ENCODE data around the gene WDR82.

Gene WDR82

DNA sequence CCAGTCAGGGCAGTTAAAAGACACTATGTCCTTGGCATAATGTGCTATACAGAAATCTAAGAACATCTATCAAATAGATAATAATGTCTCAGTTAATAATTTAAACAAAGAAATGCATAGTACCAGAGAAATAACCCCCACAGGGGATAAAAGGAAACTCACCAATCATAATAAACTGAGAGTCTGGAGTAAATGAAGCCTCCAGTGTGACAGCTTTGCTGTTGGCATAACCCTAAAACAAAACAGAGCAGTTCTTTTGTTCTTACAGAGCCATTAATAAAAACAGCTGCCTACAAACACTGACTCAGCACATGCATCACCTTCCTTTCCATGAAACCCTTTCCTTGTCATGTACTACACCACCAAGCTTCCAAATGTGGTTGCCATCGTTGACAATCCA, 19.4 kb downstream of the WDR82 start:
- in situ Hi-C loops (cut with HindIII; ENCODE audit: low sequenced_read_pairs): no loop called here

DNA sequence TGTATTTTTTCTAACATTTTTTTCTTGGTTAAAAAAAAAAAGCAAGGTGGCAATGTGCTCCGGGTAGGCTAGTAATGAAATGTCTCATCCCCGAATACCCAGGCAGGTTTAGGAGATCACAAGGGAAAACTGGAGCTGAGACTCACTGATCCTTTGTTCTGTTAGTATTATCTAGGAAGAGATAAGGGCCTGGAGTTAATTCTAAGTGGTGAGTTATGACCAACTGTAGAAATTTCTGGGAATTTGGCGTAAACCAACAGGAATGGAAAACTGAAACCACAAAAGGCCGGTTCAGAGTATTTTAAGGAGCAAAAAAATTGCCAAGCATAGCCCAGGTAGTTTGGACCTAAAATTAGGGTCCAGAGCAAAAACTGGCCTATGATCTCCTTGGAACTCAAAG, 20.5 kb downstream of the WDR82 start:
- in situ Hi-C loops (cut with HindIII; ENCODE audit: low sequenced_read_pairs): no loop called here

DNA sequence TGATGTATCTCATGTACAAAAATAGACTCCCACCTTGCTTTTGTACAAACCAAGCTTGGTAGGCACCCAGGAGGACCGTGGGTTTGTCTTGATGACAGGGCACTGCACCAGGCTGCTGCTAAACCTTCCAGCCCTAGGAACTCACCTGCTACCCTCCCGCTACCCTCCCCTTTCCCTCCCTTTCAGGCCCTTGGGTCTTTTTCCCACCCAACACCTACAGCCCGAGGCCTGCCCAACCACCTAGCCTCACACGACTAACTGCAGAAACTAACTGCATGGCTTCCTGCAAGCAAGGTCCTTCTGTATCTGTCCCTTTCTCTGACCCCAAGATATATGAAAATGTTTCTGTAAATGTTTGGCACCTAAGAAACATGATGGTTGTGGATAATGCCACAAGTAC, 21.8 kb downstream of the WDR82 start:
- in situ Hi-C loops (cut with HindIII; ENCODE audit: low sequenced_read_pairs): no loop called here

DNA sequence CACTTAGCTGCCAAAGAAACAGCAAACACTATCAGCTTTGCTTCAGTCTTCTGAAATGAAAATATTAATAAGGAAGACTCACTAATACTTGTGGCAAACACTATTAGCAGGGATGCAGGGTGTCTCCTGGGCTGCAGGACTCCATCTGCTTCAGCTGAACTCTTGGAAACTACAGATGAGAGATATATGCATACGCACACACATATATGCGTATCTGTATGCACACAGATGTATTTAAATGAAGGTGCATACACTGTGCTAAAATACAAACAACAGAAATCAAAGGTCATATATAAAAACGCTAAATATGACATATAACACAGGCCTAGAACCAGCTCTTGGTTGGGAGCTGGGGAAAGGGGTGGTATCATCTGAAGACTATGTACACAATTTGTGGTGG, 22.3 kb downstream of the WDR82 start:
- in situ Hi-C loops (cut with HindIII; ENCODE audit: low sequenced_read_pairs): no loop called here

DNA sequence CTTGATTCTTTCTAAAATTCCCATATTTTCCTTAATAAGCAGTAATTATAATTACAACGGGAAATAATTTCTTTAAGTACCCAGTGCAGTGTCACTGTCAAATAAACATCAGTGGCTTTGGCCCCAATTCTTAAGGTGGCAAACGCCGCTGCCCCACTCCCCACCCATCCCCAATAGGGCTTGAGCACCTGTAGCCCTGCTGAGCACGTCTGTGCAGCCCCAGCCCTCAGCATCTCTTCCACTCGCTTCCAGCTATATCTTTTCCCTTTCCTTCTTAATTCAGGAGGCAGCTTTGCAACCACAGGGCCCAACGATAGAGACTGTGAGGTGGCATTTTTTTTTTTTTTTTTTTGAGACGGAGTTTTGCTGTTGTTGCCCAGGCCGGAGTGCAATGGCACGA, 23.8 kb downstream of the WDR82 start:
- in situ Hi-C loops (cut with HindIII; ENCODE audit: low sequenced_read_pairs): no loop called here

DNA sequence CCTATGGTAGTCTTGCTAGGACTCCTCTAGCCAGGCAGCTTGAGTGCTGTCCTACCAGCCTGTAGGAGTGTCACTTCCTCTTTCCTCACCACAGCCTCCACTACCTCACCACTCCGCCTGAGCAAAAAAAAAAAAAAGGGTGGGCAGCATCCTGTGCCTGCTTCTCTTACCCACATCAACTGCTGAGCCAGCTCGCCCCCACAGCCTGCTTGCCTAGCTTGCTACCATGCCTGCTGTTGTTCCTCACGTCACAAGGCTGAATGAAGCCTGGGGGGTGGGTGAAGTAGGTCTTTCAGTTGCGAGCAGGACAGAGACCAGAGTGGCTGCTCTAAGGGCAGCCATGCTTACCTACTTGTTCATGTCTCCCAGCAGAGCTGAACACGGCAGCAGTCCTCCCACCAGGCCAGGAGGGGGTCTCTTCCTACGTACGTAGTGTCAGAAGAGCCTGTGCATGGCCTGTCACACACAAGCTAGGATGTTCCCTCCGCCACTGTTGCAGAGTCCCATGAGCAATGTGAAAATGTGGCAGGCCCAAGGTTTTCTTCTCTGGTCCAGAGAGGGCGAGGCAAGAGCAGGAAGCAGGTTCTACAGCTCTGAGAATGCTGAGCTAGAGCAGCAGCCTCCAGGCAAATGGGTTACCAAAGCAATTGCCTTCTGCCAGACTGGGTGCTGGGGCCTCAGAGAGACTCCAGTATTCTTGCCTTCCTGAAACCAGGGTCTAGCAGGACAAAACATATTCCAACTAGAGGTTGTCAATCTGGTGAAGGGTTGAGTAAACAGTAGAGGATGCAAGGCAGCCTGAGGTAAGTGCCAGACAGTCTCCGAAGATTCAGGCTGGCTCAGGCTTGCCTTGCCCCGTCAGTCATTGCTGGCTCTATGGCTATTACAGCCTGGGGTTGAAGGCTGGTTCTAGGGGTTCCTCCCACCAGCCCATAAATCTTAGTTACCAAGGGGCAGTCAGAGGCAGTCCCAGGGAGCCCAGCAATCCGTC, 24.8 kb downstream of the WDR82 start:
- in situ Hi-C loops (cut with HindIII; ENCODE audit: low sequenced_read_pairs): no loop called here

DNA sequence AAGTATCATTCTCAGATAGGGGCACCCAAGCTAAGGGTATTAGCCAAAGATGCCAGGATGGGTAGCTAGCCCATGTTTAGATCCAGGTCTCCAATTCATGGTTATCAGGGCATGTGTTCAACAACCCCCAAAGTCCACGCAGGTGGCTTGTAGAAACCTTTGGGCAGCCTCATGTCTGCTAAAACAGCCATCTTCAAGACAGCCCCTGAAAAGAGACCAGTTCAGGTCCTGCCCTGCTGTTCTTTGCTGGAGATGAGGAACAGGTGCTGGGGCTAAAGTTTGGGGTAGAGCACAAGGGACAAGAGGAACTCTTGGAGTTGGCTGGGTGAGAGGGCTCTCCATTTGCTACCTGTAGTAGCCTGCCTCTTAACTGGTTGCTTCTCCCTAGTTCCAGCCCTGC, 28.3 kb downstream of the WDR82 start:
- in situ Hi-C loops (cut with HindIII; ENCODE audit: low sequenced_read_pairs): no loop called here

DNA sequence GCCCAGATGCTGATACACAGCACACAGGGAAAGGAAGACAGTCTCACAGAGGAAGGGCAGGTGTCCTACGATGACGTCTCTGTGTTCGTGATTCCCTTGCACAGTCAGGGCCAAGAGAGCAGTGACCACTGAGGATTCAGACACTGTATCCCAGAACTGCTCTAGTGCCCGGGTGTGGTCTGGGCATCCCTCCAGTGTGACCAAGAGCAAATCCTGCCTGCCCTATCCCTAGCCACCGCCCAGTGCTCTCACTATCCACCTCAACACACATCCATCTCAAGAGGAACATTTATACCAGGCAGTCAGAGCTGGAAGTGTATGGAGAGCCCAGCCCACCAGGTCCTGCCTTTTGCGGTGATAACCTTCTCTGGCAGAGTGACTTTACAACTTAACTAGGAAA, 28.8 kb downstream of the WDR82 start:
- in situ Hi-C loops (cut with HindIII; ENCODE audit: low sequenced_read_pairs): no loop called here

DNA sequence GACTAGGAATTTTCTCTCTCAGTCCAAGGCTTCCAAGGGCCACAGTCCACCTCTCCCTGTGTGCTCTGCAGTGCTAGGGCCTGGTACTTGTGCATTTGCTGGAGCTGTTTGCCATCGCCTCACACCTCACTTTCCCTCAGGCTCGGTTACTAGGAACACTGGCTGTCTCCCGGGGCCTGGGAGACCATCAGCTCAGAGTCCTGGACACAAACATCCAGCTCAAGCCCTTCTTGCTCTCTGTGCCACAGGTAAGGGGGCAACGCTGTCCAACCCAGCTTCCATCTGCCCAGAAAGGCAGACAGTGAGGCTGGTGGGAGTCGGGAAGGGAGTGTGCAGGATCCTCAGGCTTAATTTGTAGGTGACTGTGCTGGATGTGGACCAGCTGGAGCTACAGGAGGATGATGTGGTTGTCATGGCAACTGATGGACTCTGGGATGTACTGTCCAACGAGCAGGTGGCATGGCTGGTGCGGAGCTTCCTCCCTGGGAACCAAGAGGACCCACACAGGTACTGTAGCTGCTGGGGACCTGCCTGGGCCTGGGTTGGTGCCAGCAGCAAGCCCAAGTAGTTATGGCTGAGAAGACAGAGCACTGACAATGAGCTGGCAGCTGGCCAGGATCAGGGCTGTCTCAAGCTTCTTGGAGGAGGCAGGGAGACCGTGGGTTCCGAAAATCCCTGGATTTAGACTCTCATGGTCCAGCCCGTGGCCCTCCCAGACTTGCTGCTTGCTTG, 29.5 kb downstream of the WDR82 start:
- in situ Hi-C loops (cut with HindIII; ENCODE audit: low sequenced_read_pairs): no loop called here

DNA sequence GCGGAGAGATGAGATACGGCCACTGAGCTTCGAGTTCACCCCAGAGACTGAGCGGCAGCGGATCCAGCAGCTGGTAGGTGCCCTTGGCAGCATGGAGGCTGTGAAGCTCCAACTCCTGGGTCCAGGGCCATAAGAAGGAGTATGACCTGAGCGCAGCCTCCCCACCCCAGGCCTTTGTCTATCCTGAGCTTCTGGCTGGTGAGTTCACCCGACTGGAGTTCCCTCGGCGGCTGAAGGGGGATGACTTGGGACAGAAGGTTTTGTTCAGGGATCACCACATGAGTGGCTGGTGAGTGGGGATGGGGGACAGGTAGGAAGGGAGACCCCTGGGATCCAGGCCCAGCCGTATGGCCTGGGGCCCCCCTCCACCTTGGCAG, 30.3 kb downstream of the WDR82 start:
- in situ Hi-C loops (cut with HindIII; ENCODE audit: low sequenced_read_pairs): no loop called here

DNA sequence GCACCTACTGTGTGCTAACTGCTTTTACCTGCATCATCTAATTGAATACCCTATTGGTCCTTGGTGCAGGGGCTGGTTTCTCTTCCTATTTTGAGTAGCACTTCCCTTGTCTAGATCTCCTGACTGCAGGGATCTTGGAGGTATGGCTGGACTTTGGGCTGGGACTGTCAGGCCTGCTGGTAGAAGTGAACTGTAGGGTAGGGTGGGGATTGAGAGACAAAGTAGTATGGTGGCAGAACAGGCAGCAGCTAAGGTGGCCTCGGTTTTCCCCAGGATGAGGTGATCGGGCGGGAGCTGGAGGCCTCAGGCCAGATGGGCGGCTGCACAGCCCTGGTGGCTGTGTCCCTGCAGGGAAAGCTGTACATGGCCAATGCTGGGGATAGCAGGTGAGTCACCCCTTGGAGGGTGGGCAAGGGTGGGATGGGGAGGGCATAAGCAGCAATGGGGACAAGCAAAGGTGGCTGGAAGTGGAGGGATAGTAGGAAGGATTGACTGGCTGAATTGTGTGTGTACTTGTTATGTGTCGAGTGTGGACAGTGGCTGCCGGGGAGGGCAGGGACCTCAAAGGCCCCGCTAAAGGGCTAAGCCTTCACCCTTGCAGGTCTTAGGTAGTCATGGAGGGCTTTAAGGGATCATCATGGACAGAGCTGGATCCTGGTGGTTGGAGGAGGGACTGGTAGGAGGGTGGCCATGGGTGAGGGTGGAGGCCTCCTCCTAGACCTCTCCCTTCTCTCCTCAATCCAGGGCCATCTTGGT, 30.9 kb downstream of the WDR82 start:
- in situ Hi-C loops (cut with HindIII; ENCODE audit: low sequenced_read_pairs): no loop called here

DNA sequence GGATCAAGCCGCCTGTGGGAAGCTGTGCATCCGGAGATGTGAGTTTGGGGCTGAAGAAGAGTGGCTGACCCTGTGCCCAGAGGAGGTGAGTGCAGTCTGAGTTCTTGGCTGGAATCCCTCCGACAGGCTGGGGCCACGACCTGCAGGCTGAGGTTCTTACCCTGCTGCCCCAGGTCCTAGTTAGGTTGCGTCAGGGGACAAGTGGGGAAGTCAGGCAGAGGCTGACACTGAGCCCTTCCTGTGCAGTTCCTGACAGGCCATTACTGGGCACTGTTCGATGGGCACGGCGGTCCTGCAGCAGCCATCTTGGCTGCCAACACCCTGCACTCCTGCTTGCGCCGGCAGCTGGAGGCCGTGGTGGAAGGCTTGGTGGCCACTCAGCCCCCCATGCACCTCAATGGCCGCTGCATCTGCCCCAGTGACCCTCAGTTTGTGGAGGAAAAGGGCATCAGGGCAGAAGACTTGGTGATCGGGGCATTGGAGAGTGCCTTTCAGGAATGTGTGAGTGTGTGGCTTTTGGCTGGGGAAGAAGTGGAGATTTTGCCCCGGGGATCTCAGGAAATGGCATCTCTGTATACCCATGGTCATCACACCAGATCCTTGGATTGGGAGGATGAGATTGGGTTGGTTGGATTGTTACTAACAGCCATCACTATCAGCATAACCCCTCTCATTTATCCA, 31.6 kb downstream of the WDR82 start:
- in situ Hi-C loops (cut with HindIII; ENCODE audit: low sequenced_read_pairs): no loop called here

DNA sequence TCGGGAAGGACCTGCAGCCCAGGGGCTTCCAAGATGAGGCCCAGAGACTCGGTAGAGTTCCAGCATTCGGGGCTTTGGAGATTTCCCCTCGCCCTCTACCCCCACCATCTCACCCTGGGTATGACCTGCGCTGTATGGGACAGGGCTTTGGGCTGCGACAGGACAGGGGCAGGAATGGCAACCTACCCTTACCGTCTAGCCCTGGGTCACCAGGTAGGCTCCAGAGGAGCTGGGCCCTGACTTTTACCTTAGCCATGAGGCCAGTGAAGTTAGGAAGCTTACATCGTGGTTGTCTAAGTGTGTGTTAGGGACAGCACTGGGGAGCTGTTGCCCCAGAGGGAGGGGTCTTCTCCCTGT, 32.2 kb downstream of the WDR82 start:
- in situ Hi-C loops (cut with HindIII; ENCODE audit: low sequenced_read_pairs): no loop called here

DNA sequence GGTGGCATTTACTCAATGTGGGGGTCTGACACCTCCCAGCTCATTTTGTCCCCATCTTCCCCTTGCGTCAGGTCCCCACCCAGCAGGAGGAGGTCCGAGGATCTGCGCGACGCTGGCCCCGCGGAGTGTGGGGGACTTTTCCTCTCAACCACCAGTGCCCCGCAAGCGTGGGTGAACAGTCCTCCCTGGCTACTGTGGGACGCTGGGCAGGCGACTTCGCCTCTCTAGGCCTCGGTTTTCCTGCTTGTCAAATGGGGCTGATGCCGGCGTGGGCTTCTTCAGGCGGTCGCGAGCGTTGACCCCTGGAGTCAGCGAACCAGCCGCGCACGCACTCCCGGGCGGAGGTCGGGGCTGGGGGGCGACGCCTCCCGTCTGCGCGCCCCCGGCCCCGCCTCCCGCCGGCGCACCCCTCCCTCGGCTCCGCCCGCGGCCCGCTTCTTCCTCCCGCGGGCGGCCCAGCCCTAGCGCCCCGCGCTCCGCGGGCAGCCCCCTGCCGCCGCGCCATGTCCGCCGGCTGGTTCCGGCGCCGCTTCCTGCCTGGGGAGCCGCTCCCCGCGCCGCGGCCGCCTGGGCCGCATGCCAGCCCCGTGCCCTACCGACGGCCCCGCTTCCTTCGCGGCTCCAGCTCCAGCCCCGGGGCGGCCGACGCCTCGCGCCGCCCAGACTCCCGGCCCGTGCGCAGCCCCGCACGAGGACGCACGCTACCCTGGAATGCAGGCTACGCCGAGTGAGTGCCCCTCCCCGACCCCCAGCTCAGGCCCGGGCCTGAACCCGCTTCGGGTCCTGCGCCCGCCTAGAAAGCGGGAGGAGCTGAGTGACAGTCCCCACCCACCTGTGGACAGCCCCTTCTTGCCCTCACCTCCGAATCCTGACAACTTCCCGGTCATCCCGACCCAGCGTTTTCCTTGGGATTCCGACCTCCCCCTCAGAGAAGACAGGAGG, 32.9 kb downstream of the WDR82 start, which contains the start of gene PPM1M:
TSS of gene PPM1M (plus strand) at position 438 of the 942 bp plus-strand sequence. CDS start at position 504, 66 bp downstream.
- in situ Hi-C loops (cut with HindIII; ENCODE audit: low sequenced_read_pairs): no loop called here

DNA sequence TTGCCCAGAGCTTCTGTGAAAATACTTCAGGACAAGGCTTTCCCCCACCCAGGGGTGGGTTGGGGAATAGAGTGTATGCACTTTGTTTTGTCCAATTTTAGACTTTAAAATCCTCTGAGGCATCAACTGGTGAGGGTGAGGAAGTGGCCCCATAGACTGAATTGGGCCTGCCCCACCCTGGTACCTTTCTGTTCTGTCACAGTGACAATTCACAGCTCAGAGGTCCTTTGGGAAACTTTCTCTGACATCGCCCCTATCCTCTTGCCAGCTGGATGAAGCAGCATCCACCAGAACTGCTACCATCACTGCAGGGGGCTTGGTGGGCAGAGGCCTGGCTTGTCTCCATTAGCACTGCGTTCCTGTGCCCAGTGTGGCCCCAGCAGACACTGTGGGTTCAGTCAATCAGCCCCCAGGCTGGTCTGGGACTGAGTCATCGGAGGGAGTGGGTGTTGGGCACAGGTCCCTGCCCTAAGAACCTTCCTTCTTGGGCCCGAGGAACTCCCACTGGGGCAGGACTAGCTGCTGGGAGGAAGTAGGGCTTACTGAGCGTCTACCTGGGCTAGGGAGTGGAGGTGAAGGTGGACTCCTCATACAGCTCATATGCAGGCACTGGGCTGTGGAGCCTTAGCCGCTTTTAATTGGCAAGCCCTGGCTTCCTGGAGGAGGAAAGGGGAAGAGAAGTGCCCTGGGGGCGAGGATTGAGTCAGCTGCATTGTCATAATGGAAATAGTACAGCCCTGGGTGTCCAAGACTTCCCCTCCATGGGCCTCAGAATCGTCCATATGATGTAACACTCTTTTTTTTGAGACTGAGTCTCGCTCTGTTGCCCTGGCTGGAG, 34.4 kb downstream of the WDR82 start:
- in situ Hi-C loops (cut with HindIII; ENCODE audit: low sequenced_read_pairs): no loop called here

DNA sequence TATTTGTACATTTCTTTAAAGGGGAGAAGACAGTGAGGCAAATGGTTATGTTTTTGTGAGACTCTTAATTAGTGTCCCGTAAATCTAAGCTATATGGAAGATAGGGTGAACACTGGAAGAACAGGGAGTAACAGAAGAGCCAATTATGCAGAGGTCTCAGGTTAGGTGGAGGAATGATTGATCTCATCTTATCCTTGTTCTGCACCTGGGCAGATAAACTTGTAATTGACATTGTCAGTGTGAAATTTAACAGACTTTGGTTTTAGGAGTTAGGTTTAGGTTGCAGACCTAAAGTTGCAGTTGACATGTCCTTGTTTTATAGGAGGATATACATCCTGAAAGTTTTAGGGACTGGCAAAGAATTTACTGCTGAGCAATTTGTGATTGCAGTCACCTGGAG, 36.4 kb downstream of the WDR82 start:
- in situ Hi-C loops (cut with HindIII; ENCODE audit: low sequenced_read_pairs): no loop called here

DNA sequence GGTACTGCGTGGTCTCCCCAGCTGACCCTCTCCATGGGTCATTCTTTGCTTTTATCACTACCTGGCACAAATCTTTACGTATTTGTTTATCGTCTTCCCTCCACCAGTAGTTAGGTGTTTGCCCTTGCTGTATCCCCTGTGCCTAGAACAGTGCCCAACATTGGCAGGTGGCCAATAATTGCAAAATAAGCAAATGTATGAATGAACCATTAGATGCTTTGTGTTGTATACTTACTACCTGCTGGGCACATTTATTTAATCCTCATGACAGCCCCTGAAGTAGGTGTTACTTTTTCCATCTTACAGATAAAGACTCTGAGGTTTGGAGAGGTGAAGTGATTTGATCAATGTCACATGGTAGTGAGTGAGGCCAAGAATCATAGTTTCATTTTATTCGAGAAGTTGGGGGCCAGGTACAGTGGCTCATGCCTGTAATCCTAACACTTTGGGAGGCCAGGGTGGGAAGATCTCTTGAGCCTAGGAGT, 37.5 kb downstream of the WDR82 start:
- in situ Hi-C loops (cut with HindIII; ENCODE audit: low sequenced_read_pairs): no loop called here

DNA sequence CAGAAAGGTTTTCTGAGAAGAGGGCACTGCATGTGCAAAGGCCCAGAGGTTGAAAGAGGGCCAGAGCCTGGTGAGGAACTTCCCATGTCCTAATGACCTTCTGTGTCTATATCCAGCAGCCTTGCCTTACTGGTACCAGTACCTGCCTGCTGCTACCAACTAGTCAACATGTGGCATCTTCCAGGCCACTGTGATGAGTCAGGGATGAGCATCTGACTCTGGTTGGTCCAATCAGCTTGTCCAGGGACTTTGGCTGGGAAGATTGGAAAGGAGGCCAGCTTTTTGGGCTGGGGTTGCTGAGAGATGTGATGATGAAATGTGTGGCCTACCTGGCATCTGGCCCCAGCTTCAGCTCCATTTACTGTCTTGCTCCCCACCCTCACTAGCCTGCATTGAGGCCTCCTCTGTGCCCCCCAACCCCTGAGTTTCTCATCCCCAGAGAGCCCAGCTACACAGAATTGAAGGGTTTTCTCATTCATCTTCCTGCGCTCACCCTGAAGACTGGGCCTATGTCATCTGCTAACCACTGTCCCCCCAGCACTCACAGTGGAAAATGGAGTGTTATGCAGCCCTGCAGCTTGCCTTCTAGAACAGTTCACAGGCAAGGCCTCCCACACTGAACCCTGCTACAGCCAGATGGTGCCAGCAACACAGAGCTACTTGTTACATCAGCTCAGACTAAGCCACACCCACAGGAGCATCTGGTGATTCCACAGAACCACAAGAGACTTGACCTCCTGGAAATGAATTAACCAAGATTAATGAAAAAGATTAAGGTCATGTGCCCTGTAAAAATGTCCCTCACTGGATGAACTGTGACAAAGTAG, 38.2 kb downstream of the WDR82 start:
- in situ Hi-C loops (cut with HindIII; ENCODE audit: low sequenced_read_pairs): no loop called here

All from endothelial cell of hepatic sinusoid (primary cell).